Ovary (tissue), 3 donors: ENCODE measurements around the gene CHKB.

Experiments
- CTCF ChIP-seq, 3 donors: fragments of 450-650 bp in 2 of 3; fragments of 200-600 bp in 1 of 3; IDR thresholded peaks; one replicate each; pipeline versions ENCODE4 v1.5.1 to v1.8.0; 2016 to 2022; ENCODE audit warnings: antibody characterized with exemption in 3 of 3, mild to moderate bottlenecking in 1 of 3
- POLR2A ChIP-seq: fragments of 450-650 bp; IDR thresholded peaks from one replicate; pipeline ENCODE4 v1.6.1; 2017; ENCODE audit warnings: antibody characterized with exemption, mild to moderate bottlenecking, moderate library complexity
- donor health status: DM: no; HTN: no; CAD: no.

- TF ChIP-seq CTCF (IDR thresholded peaks at IDR 0.05) (no peak), POLR2A (no peak)
Observed at GRCh38 chr22:50569041-50569459, 13.6 kb downstream of the CHKB start.
